IMR-90 (cell line): ENCODE data around the gene ZNF714. TPM values are rescaled to one million over a fixed set of nuclear protein-coding genes. Genes with fewer than 3 reads are reported as not detected.
A peak's percentile ranks its signal among the peaks of the same experiment; 100 is the strongest.
"Not testable (repeated sequence)": the region's sequence is repeated elsewhere in the genome, so short reads cannot be mapped to it uniquely, and the experiment has no call there.

Experiments used
- ATAC-seq: fragments of 200-7000 bp; cut with Tn5 transposase; 2 replicates; pipeline ENCODE4 v1.9.1; 2020; ENCODE audit warnings: low read depth, mild to moderate bottlenecking, moderate library complexity
- BruUV-seq: library from RNA; stranded (reverse); fragments of 400-500 nt; replicated peaks from 2 replicates; lab custom pipeline; 2021; lab: Mats Ljungman, UMichigan
- CTCF ChIA-PET: fragments of 300-600 bp; formaldehyde crosslinking; extraction: SDS; loops from one replicate; lab custom pipeline; 2021; ENCODE audit warnings: antibody characterized with exemption; lab: Yijun Ruan, JAX
- POLR2A ChIA-PET: fragments of 300-600 bp; sonication (Branson Sonifier 250); formaldehyde crosslinking; loops from one replicate; lab custom pipeline; 2022; ENCODE audit warnings: antibody characterized with exemption; ENCODE audit not compliant: unreplicated experiment; lab: Charles Lee
- DNase-seq: peaks from one replicate; pipeline ENCODE4 v3.0.0; 2013
- H2AFZ ChIP-seq: replicated peaks from 2 replicates; pipeline ENCODE3; 2013; ENCODE audit warnings: low read length, mild to moderate bottlenecking; ENCODE audit not compliant: poor library complexity
- H2AK5ac ChIP-seq: 2 replicates; pipeline ENCODE4 v1.6.1; 2013; ENCODE audit warnings: low read depth, low read length, inconsistent platforms
- H2AK9ac ChIP-seq: replicated peaks from 2 replicates; pipeline ENCODE3; 2013; ENCODE audit warnings: mild to moderate bottlenecking, low read depth, low read length, moderate library complexity; ENCODE audit not compliant: poor library complexity
- H2BK120ac ChIP-seq: 2 replicates; pipeline ENCODE4 v1.6.1; 2013; ENCODE audit warnings: low read depth, low read length, inconsistent platforms
- H2BK15ac ChIP-seq: 3 replicates; pipeline ENCODE4 v1.6.1; 2013; ENCODE audit warnings: low read depth, low read length, inconsistent platforms
- H2BK20ac ChIP-seq: 2 replicates; pipeline ENCODE4 v1.6.1; 2013; ENCODE audit warnings: low read depth, mild to moderate bottlenecking, inconsistent platforms, low read length, moderate library complexity
- H2BK5ac ChIP-seq: 2 replicates; pipeline ENCODE4 v1.6.1; 2013; ENCODE audit warnings: mild to moderate bottlenecking, low read depth, low read length, inconsistent platforms; ENCODE audit not compliant: poor library complexity, severe bottlenecking
- H3K14ac ChIP-seq: replicated peaks from 2 replicates; pipeline ENCODE4 v1.6.1; 2013; ENCODE audit warnings: low read depth, low read length, inconsistent platforms
- H3K18ac ChIP-seq: 2 replicates; pipeline ENCODE4 v1.6.1; 2013; ENCODE audit warnings: low read depth, low read length, control low read depth
- H3K23ac ChIP-seq: 2 replicates; pipeline ENCODE4 v1.6.1; 2013; ENCODE audit warnings: low read depth, low read length, inconsistent platforms
- H3K27ac ChIP-seq: 2 replicates; pipeline ENCODE4 v1.5.1; 2013; ENCODE audit warnings: mild to moderate bottlenecking, control low read depth, low read length; ENCODE audit not compliant: insufficient read depth
- H3K27me3 ChIP-seq: 2 replicates; pipeline ENCODE4 v1.6.1; 2013; ENCODE audit warnings: low read length; ENCODE audit not compliant: control insufficient read depth, insufficient read depth
- H3K36me3 ChIP-seq: 2 replicates; pipeline ENCODE4 v1.6.1; 2013; ENCODE audit warnings: low read length, mixed read lengths; ENCODE audit not compliant: control insufficient read depth, insufficient read depth
- H3K4ac ChIP-seq: 2 replicates; pipeline ENCODE4 v1.6.1; 2013; ENCODE audit warnings: low read depth, low read length, inconsistent platforms
- H3K4me1 ChIP-seq: 2 replicates; pipeline ENCODE4 v1.6.1; 2013; ENCODE audit warnings: low read length, mixed read lengths; ENCODE audit not compliant: control insufficient read depth, insufficient read depth
- H3K4me2 ChIP-seq: 2 replicates; pipeline ENCODE4 v1.6.1; 2013; ENCODE audit warnings: low read depth, mild to moderate bottlenecking, control low read depth, low read length, moderate library complexity
- H3K4me3 ChIP-seq: 2 replicates; pipeline ENCODE4 v1.5.1; 2013; ENCODE audit warnings: low read depth, mild to moderate bottlenecking, control low read depth, low read length, moderate library complexity; ENCODE audit not compliant: insufficient read depth
- H3K56ac ChIP-seq: 2 replicates; pipeline ENCODE4 v1.6.1; 2013; ENCODE audit warnings: low read length, inconsistent platforms; ENCODE audit not compliant: insufficient read depth; ENCODE audit errors: extremely low read depth
- H3K79me1 ChIP-seq, 2 experiments: 2 replicates each; pipeline ENCODE4 v1.6.1; 2013; ENCODE audit warnings: low read length in 2 of 2, inconsistent platforms in 1 of 2, low read depth in 1 of 2
- H3K9ac ChIP-seq: 2 replicates; pipeline ENCODE4 v1.6.1; 2013; ENCODE audit warnings: low read depth, low read length, control low read depth
- H3K9me1 ChIP-seq: 2 replicates; pipeline ENCODE4 v1.6.1; 2013; ENCODE audit warnings: low read length, inconsistent platforms; ENCODE audit not compliant: insufficient read depth
- H3K9me3 ChIP-seq: 2 replicates; pipeline ENCODE4 v1.6.1; 2013; ENCODE audit warnings: low read length; ENCODE audit not compliant: control insufficient read depth, insufficient read depth
- H4K20me1 ChIP-seq: 2 replicates; pipeline ENCODE4 v1.6.1; 2013; ENCODE audit warnings: low read length, inconsistent platforms; ENCODE audit not compliant: insufficient read depth
- H4K5ac ChIP-seq: 2 replicates; pipeline ENCODE4 v1.6.1; 2013; ENCODE audit warnings: mild to moderate bottlenecking, low read depth, low read length, control low read depth
- H4K8ac ChIP-seq, 2 experiments: 2 replicates each; pipeline ENCODE4 v1.6.1; 2013; ENCODE audit warnings: low read depth in 2 of 2, low read length in 2 of 2, control low read depth in 1 of 2, inconsistent platforms in 1 of 2
- H4K91ac ChIP-seq: 2 replicates; pipeline ENCODE4 v1.6.1; 2013; ENCODE audit warnings: low read depth, low read length, inconsistent platforms; ENCODE audit not compliant: insufficient read depth
- WGBS, 2 experiments: methylation state at CpG; one replicate each; pipeline versions ENCODE4 v1.1.5 to v1.1.7; 2013; ENCODE audit warnings: missing lambda C conversion rate in 2 of 2; ENCODE audit not compliant: insufficient read length in 1 of 2; ENCODE audit errors: extremely low coverage in 2 of 2; 5-methylcytosine and 5-hydroxymethylcytosine counted together
- dilution Hi-C: fragments of 300-500 bp; cut with HindIII; formaldehyde crosslinking; loops from one replicate; pipeline ENCODE4 v1.14.3; 2018; ENCODE audit warnings: low sequenced_read_pairs; ENCODE audit not compliant: unreplicated experiment
- in situ Hi-C: fragments of 300-500 bp; cut with MboI; formaldehyde crosslinking; loops from 3 replicates; pipeline ENCODE4 v1.14.3; 2019; ENCODE audit warnings: low sequenced_read_pairs, inconsistent platforms, mixed read lengths
- intact Hi-C: fragments of 100-400 bp; cut with micrococcal nuclease; formaldehyde crosslinking; loops from 2 replicates; pipeline ENCODE4 v1.10.0; 2022
- polyA plus RNA-seq, 3 experiments: library from polyadenylated mRNA; depleted of rRNA; stranded (reverse); fragments of >200 nt; gene quantifications; 2 replicates each; pipeline ENCODE4 v1.2.3, GENCODE V29; 2012; ENCODE audit warnings: low replicate concordance in 1 of 3
- total RNA-seq: library from RNA; depleted of rRNA; stranded (reverse); fragments of >200 nt; gene quantifications from 2 replicates; pipeline ENCODE4 v1.2.3, GENCODE V29; 2012

The ZNF714 gene
- total and polyA plus RNA-seq, 2 of the 4 experiments (the other 2 are of a cell fraction) = 7.2 to 14.3 TPM

GRCh38 chr19:21141006-21141405 is 59.0 kb downstream of the ZNF714 start:
- H3K27ac ChIP-seq, H3K14ac ChIP-seq, H2BK5ac ChIP-seq, H3K9me3 ChIP-seq, H4K5ac ChIP-seq, H2AK9ac ChIP-seq, H3K4me1 ChIP-seq, BruUV-seq, H3K18ac ChIP-seq, ATAC-seq, POLR2A ChIA-PET, H3K36me3 ChIP-seq, H3K56ac ChIP-seq, H3K9me1 ChIP-seq, DNase-seq, in situ Hi-C loops, H4K20me1 ChIP-seq, H3K4ac ChIP-seq, dilution Hi-C loops, H3K23ac ChIP-seq, H3K4me3 ChIP-seq, H3K9ac ChIP-seq, H2BK120ac ChIP-seq, H2BK15ac ChIP-seq, H4K91ac ChIP-seq, H3K27me3 ChIP-seq, H2AK5ac ChIP-seq, H3K4me2 ChIP-seq, H2BK20ac ChIP-seq: not testable (repeated sequence)
- peaks cover 9 to 13% of the 10 kb centered on the region in 2 experiments; a peak in 3 of 4 replicates for H3K79me1 ChIP-seq
- intact Hi-C loops = loop anchor here (10.0 kb wide), 1 partner anchor 116 kb away; the partner anchor contains the start of gene ZNF430
- CTCF ChIA-PET = interaction anchor here (0.6 kb wide), 1 partner anchor 57 kb away, joined by 3 read pairs; no protein-coding TSS in a partner anchor
- H2AFZ ChIP-seq = peak overlapping the region; percentile 51
- no CpG with 5 or more reads among the region's 1 CpG for WGBS, 2 experiments
- H4K8ac ChIP-seq = peak overlapping the region; percentile 53 to 61; a peak in 3 of 4 replicates
